Uterus (tissue), 2 donors: ENCODE measurements around the gene MON1B.

Experiments used
- CTCF ChIP-seq, 4 experiments: fragments of 200-600 bp in 2 of 4; fragments of 450-650 bp in 2 of 4; sonication (generic) in 2 of 4; IDR thresholded peaks; one replicate each; pipeline ENCODE4 v1.5.1; 2016 to 2019; ENCODE audit warnings: antibody characterized with exemption in 4 of 4, mild to moderate bottlenecking in 2 of 4, moderate library complexity in 1 of 4
- POLR2A ChIP-seq, 2 donors: fragments of 450-650 bp; IDR thresholded peaks; one replicate each; pipeline ENCODE4 v1.6.1; 2016; ENCODE audit warnings: antibody characterized with exemption in 2 of 2, mild to moderate bottlenecking in 1 of 2, moderate library complexity in 1 of 2

- TF ChIP-seq CTCF (IDR thresholded peaks at IDR 0.05) (no peak), POLR2A (IDR thresholded peaks at IDR 0.05) (no peak)
These were observed 24.3 kb upstream of the MON1B start for GRCh38 chr16:77166726-77167125.
